H9 (cell line): ENCODE measurements around the gene SNX32. TPM values are rescaled to one million over a fixed set of nuclear protein-coding genes. Genes with fewer than 3 reads are reported as not detected.
A peak's percentile ranks its signal among the peaks of the same experiment; 100 is the strongest.

Experiments used
- DNase-seq: peaks from one replicate; pipeline ENCODE4 v3.0.0-alpha.2; 2017
- H2AFZ ChIP-seq: one replicate; pipeline ENCODE4 v1.6.1; 2013; ENCODE audit warnings: mild to moderate bottlenecking, low read length, control low read depth, moderate library complexity
- H2AK5ac ChIP-seq: 2 replicates; pipeline ENCODE4 v1.6.1; 2013; ENCODE audit warnings: low read length, control low read depth, mixed read lengths; ENCODE audit not compliant: insufficient read length
- H2BK120ac ChIP-seq: one replicate; pipeline ENCODE4 v1.6.1; 2013; ENCODE audit warnings: low read depth, mild to moderate bottlenecking, low read length, control low read depth, inconsistent platforms; ENCODE audit not compliant: poor library complexity, severe bottlenecking
- H2BK12ac ChIP-seq: 2 replicates; pipeline ENCODE4 v1.6.1; 2013; ENCODE audit warnings: low read length, control low read depth, mixed read lengths, low read depth; ENCODE audit not compliant: insufficient read length
- H2BK15ac ChIP-seq: 2 replicates; pipeline ENCODE4 v1.6.1; 2013; ENCODE audit warnings: low read depth, low read length, control low read depth
- H2BK20ac ChIP-seq: one replicate; pipeline ENCODE4 v1.6.1; 2013; ENCODE audit warnings: low read depth, mild to moderate bottlenecking, low read length, control low read depth, inconsistent platforms; ENCODE audit not compliant: poor library complexity, severe bottlenecking
- H2BK5ac ChIP-seq: 2 replicates; pipeline ENCODE4 v1.6.1; 2013; ENCODE audit warnings: low read length, control low read depth, mixed read lengths; ENCODE audit not compliant: insufficient read length
- H3K14ac ChIP-seq: 2 replicates; pipeline ENCODE4 v1.6.1; 2013; ENCODE audit warnings: low read length, control low read depth; ENCODE audit not compliant: insufficient read depth
- H3K18ac ChIP-seq: 2 replicates; pipeline ENCODE4 v1.6.1; 2013; ENCODE audit warnings: low read depth, mild to moderate bottlenecking, mixed read lengths, low read length, control low read depth; ENCODE audit not compliant: insufficient read length
- H3K23ac ChIP-seq: 2 replicates; pipeline ENCODE4 v1.6.1; 2013; ENCODE audit warnings: low read length, control low read depth, mixed read lengths, low read depth; ENCODE audit not compliant: insufficient read length
- H3K23me2 ChIP-seq: 2 replicates; pipeline ENCODE4 v1.6.1; 2013; ENCODE audit warnings: low read depth, mild to moderate bottlenecking, mixed read lengths, low read length, control low read depth; ENCODE audit not compliant: insufficient read length, poor library complexity, severe bottlenecking
- H3K27ac ChIP-seq: 2 replicates; pipeline ENCODE4 v1.5.1; 2013; ENCODE audit warnings: low read length, control low read depth, mixed read lengths, low read depth; ENCODE audit not compliant: insufficient read length
- H3K27me3 ChIP-seq: 2 replicates; pipeline ENCODE4 v1.6.1; 2013; ENCODE audit warnings: low read length, control low read depth, inconsistent platforms; ENCODE audit not compliant: insufficient read depth
- H3K4ac ChIP-seq: 2 replicates; pipeline ENCODE4 v1.6.1; 2013; ENCODE audit warnings: low read depth, mild to moderate bottlenecking, control low read depth, inconsistent platforms, low read length, moderate library complexity
- H3K4me1 ChIP-seq: 2 replicates; pipeline ENCODE4 v1.6.1; 2013; ENCODE audit warnings: low read length, control low read depth, inconsistent platforms; ENCODE audit not compliant: insufficient read depth
- H3K4me2 ChIP-seq: 2 replicates; pipeline ENCODE4 v1.6.1; 2013; ENCODE audit warnings: low read length, control low read depth, mixed read lengths; ENCODE audit not compliant: insufficient read length, insufficient read depth
- H3K56ac ChIP-seq: 2 replicates; pipeline ENCODE4 v1.6.1; 2013; ENCODE audit warnings: low read depth, mild to moderate bottlenecking, mixed read lengths, low read length, control low read depth; ENCODE audit not compliant: insufficient read length
- H3K79me1 ChIP-seq: 2 replicates; pipeline ENCODE4 v1.6.1; 2013; ENCODE audit warnings: low read depth, mild to moderate bottlenecking, moderate library complexity, low read length, control low read depth, inconsistent platforms; ENCODE audit not compliant: insufficient read depth, poor library complexity, severe bottlenecking
- H3K79me2 ChIP-seq: 2 replicates; pipeline ENCODE4 v1.6.1; 2013; ENCODE audit warnings: low read length, control low read depth, inconsistent platforms; ENCODE audit not compliant: insufficient read depth
- H3K9ac ChIP-seq: 2 replicates; pipeline ENCODE4 v1.6.1; 2013; ENCODE audit warnings: low read length, control low read depth, mixed read lengths; ENCODE audit not compliant: insufficient read length; ENCODE audit errors: extremely low read depth
- H3K9me3 ChIP-seq: one replicate; pipeline ENCODE4 v1.6.1; 2013; ENCODE audit warnings: low read depth, low read length, inconsistent platforms; ENCODE audit not compliant: control insufficient read depth
- H3T11ph ChIP-seq: one replicate; pipeline ENCODE4 v1.6.1; 2013; ENCODE audit warnings: mild to moderate bottlenecking, low read length, control low read depth, inconsistent platforms
- H4K20me1 ChIP-seq: one replicate; pipeline ENCODE4 v1.6.1; 2013; ENCODE audit not compliant: control insufficient read depth, insufficient read length, insufficient read depth
- H4K5ac ChIP-seq: 2 replicates; pipeline ENCODE4 v1.6.1; 2013; ENCODE audit warnings: low read depth, mild to moderate bottlenecking, mixed read lengths, low read length, control low read depth; ENCODE audit not compliant: insufficient read length
- H4K8ac ChIP-seq: replicated peaks from 2 replicates; pipeline ENCODE4 v1.6.1; 2013; ENCODE audit warnings: low read length, control low read depth, mixed read lengths, low read depth; ENCODE audit not compliant: insufficient read length
- H4K91ac ChIP-seq: 2 replicates; pipeline ENCODE4 v1.6.1; 2013; ENCODE audit warnings: low read depth, mild to moderate bottlenecking, moderate library complexity, mixed read lengths, low read length, control low read depth; ENCODE audit not compliant: insufficient read length
- H3K27ac Mint-ChIP-seq, 3 experiments: 2 replicates in 2 of 3; 3 replicates in 1 of 3; pipeline ENCODE4 v1.8.0; 2020 to 2021; ENCODE audit warnings: mixed read lengths in 3 of 3, mild to moderate bottlenecking in 1 of 3, moderate library complexity in 1 of 3
- H3K27me3 Mint-ChIP-seq: 2 replicates; pipeline ENCODE4 v1.8.0; 2021; ENCODE audit warnings: low read depth, mild to moderate bottlenecking, moderate library complexity, mixed read lengths
- H3K36me3 Mint-ChIP-seq, 3 experiments: 2 replicates in 2 of 3; 3 replicates in 1 of 3; pipeline ENCODE4 v1.8.0; 2020 to 2021; ENCODE audit warnings: low read depth in 3 of 3, mixed read lengths in 3 of 3; ENCODE audit not compliant: insufficient read depth in 1 of 3
- H3K4me1 Mint-ChIP-seq, 2 experiments: 2 replicates each; pipeline ENCODE4 v1.8.0; 2020; ENCODE audit warnings: mixed read lengths in 2 of 2
- H3K4me3 Mint-ChIP-seq, 2 experiments: 2 replicates in 1 of 2; 3 replicates in 1 of 2; pipeline ENCODE4 v1.8.0; 2020 to 2021; ENCODE audit warnings: mild to moderate bottlenecking in 2 of 2, mixed read lengths in 2 of 2, moderate library complexity in 1 of 2
- H3K9me3 Mint-ChIP-seq, 2 experiments: 2 replicates in 1 of 2; 3 replicates in 1 of 2; pipeline ENCODE4 v1.8.0; 2020; ENCODE audit warnings: mild to moderate bottlenecking in 2 of 2, mixed read lengths in 2 of 2, moderate library complexity in 1 of 2
- CTCF ChIP-seq: fragments of 200-600 bp; sonication (generic); conservative IDR thresholded peaks from 3 replicates; pipeline ENCODE4 v1.8.0; 2021; ENCODE audit warnings: antibody characterized with exemption, mild to moderate bottlenecking
- WGBS: extraction: QIAGEN DNeasy Blood & Tissue Kit; methylation state at CpG from one replicate; pipeline ENCODE4 v1.1.7; 2013; ENCODE audit warnings: missing lambda C conversion rate, low lambda C conversion rate, mixed read lengths; ENCODE audit not compliant: insufficient read length; ENCODE audit errors: extremely low coverage; 5-methylcytosine and 5-hydroxymethylcytosine counted together
- total RNA-seq: library from RNA; stranded (reverse); gene quantifications from 2 replicates; pipeline ENCODE4 v1.2.1, GENCODE V29; 2021

SNX32 gene
- total RNA-seq, 1 experiment from 2014 or later: 1.2 TPM

- Histone ChIP-seq H3K18ac (no peak overlapping the region), H2BK15ac (no peak overlapping the region), H2AFZ (no peak overlapping the region), H3K14ac (no peak overlapping the region), H2AK5ac (no peak overlapping the region), H3K23me2 (peaks cover 19% of the 10 kb centered on the region), H2BK20ac (no peak overlapping the region), H4K8ac (no peak overlapping the region), H2BK5ac (no peak overlapping the region), H2BK120ac (no peak overlapping the region), H3K79me1 (no peaks in the 10 kb centered on the region), H2BK12ac (no peak overlapping the region), H3K27me3 (no peaks in the 10 kb centered on the region), H4K91ac (no peak overlapping the region), H4K20me1 (peaks cover 2% of the 10 kb centered on the region), H3K23ac (no peak overlapping the region), H4K5ac (no peak overlapping the region), H3K79me2 (no peaks in the 10 kb centered on the region), H3K56ac (no peak overlapping the region), H3K4me1 (no peaks in the 10 kb centered on the region), H3K4ac (no peak overlapping the region), H3T11ph (no peak overlapping the region), H3K9ac (no peak overlapping the region), H3K27ac (no peak overlapping the region), H3K4me2 (no peak overlapping the region), H3K9me3 (no peaks in the 10 kb centered on the region)
- peaks cover 0 to 3% of the 10 kb centered on the region in 2 experiments; a peak in 1 of 5 replicates for H3K9me3 Mint-ChIP-seq
- TF ChIP-seq CTCF: no peak
- H3K4me3 Mint-ChIP-seq: peak overlapping the region; percentile 50 to 78; a peak in 4 of 5 replicates
- H3K4me1 Mint-ChIP-seq: peaks cover 25 to 30% of the 10 kb centered on the region in 2 experiments
- WGBS: no CpG with 5 or more reads among the region's 24 CpGs
- no peak overlapping the region for H3K27ac Mint-ChIP-seq
- H3K36me3 Mint-ChIP-seq: peaks cover 24 to 41% (median 40%) of the 10 kb centered on the region in 3 experiments; a peak in 6 of 7 replicates
- H3K27me3 Mint-ChIP-seq: peaks cover 3% of the 10 kb centered on the region
- peak; percentile 23 for DNase-seq
These were observed 29.5 kb downstream of the SNX32 start for GRCh38 chr11:65862941-65863888.
